HepG2 (cell line): ENCODE data around the gene DNAI2. TPM values are rescaled to one million over a fixed set of nuclear protein-coding genes. Genes with fewer than 3 reads are reported as not detected.
A peak's percentile ranks its signal among the peaks of the same experiment; 100 is the strongest.

Experiments
- ARNT2 ChIP-seq: sonication (generic); formaldehyde crosslinking; IDR thresholded peaks from 2 replicates; pipeline ENCODE4 v1.8.0; 2022; ENCODE audit warnings: mild to moderate bottlenecking, low read depth, missing genetic modification reagents, moderate library complexity
- ELF3 ChIP-seq: IDR thresholded peaks from 2 replicates; pipeline ENCODE4 v1.6.1; 2016; ENCODE audit warnings: missing genetic modification reagents, missing compliant biosample characterization
- FOXA1 ChIP-seq, 2 experiments: fragments of 450-650 bp in 1 of 2; sonication (generic) in 1 of 2; formaldehyde crosslinking in 1 of 2; IDR thresholded peaks; 2 replicates each; pipeline versions ENCODE4 v1.4.0 to v1.6.1; 2016 to 2020; ENCODE audit warnings: missing genetic modification reagents in 1 of 2
- FOXP4 ChIP-seq: sonication (generic); formaldehyde crosslinking; IDR thresholded peaks from 2 replicates; pipeline ENCODE4 v1.4.0; 2020; ENCODE audit warnings: missing genetic modification reagents
- GMEB1 ChIP-seq: sonication (generic); formaldehyde crosslinking; IDR thresholded peaks from 2 replicates; pipeline ENCODE4 v1.5.1; 2020; ENCODE audit warnings: missing genetic modification reagents, mild to moderate bottlenecking, borderline replicate concordance
- HNRNPL ChIP-seq: fragments of 200-400 bp; formaldehyde crosslinking; IDR thresholded peaks from 2 replicates; pipeline ENCODE4 v1.6.1; 2017; ENCODE audit warnings: mild to moderate bottlenecking, low read depth, low read length
- HOXD1 ChIP-seq: sonication (generic); formaldehyde crosslinking; IDR thresholded peaks from 2 replicates; pipeline ENCODE4 v1.5.0; 2020; ENCODE audit warnings: missing genetic modification reagents
- JUN ChIP-seq: sonication (generic); formaldehyde crosslinking; IDR thresholded peaks from 2 replicates; pipeline ENCODE4 v1.4.0; 2020; ENCODE audit warnings: mild to moderate bottlenecking, missing genetic modification reagents
- NBN ChIP-seq: fragments of 450-650 bp; conservative IDR thresholded peaks from 2 replicates; pipeline ENCODE4 v1.6.1; 2017
- PPARG ChIP-seq: conservative IDR thresholded peaks from 2 replicates; pipeline ENCODE4 v1.6.1; 2016; ENCODE audit warnings: missing biosample characterization, missing genetic modification reagents
- RBFOX2 ChIP-seq: fragments of 200-400 bp; formaldehyde crosslinking; IDR thresholded peaks from 2 replicates; pipeline ENCODE4 v1.6.1; 2017; ENCODE audit warnings: low read depth, mild to moderate bottlenecking, low read length
- REXO4 ChIP-seq: sonication (generic); formaldehyde crosslinking; IDR thresholded peaks from 2 replicates; pipeline ENCODE4 v1.8.0; 2022; ENCODE audit warnings: missing genetic modification reagents, mild to moderate bottlenecking, borderline replicate concordance
- SIN3B ChIP-seq: fragments of 150-350 bp; IDR thresholded peaks from 2 replicates; pipeline ENCODE4 v1.6.1; 2014; ENCODE audit warnings: low read length
- SIX4 ChIP-seq: sonication (generic); formaldehyde crosslinking; IDR thresholded peaks from 2 replicates; pipeline ENCODE4 v1.4.0; 2020; ENCODE audit warnings: missing genetic modification reagents
- SNRNP70 ChIP-seq: fragments of 200-400 bp; formaldehyde crosslinking; IDR thresholded peaks from 2 replicates; pipeline ENCODE4 v1.6.1; 2017; ENCODE audit warnings: mild to moderate bottlenecking, low read depth, low read length, moderate library complexity
- SOX6 ChIP-seq, 2 experiments: fragments of 450-650 bp in 1 of 2; sonication (generic) in 1 of 2; formaldehyde crosslinking in 1 of 2; IDR thresholded peaks; 2 replicates each; pipeline versions ENCODE4 v1.4.0 to v1.6.1; 2017 to 2020; ENCODE audit warnings: antibody characterized with exemption in 1 of 2, mild to moderate bottlenecking in 1 of 2, missing genetic modification reagents in 1 of 2
- TBX3 ChIP-seq: fragments of 450-650 bp; IDR thresholded peaks from 2 replicates; pipeline ENCODE4 v1.6.1; 2017; ENCODE audit warnings: antibody characterized with exemption, mild to moderate bottlenecking, inconsistent platforms, borderline replicate concordance
- THYN1 ChIP-seq: sonication (generic); formaldehyde crosslinking; IDR thresholded peaks from 2 replicates; pipeline ENCODE4 v1.8.1; 2023; ENCODE audit warnings: low read depth, mild to moderate bottlenecking, moderate library complexity, missing genetic modification reagents, borderline replicate concordance
- TRIM24 ChIP-seq: sonication (generic); formaldehyde crosslinking; IDR thresholded peaks from 2 replicates; pipeline ENCODE4 v1.8.0; 2022; ENCODE audit warnings: mild to moderate bottlenecking, missing genetic modification reagents
- U2AF2 ChIP-seq: fragments of 200-400 bp; formaldehyde crosslinking; IDR thresholded peaks from 2 replicates; pipeline ENCODE4 v1.6.1; 2017; ENCODE audit warnings: low read depth, mild to moderate bottlenecking, low read length
- YEATS4 ChIP-seq: sonication (generic); formaldehyde crosslinking; IDR thresholded peaks from 2 replicates; pipeline ENCODE4 v1.4.0; 2020; ENCODE audit warnings: missing genetic modification reagents, borderline replicate concordance
- ZBTB8A ChIP-seq: sonication (generic); formaldehyde crosslinking; IDR thresholded peaks from 2 replicates; pipeline ENCODE4 v1.4.0; 2020; ENCODE audit warnings: mild to moderate bottlenecking, low read depth, missing genetic modification reagents, borderline replicate concordance
- ZFY ChIP-seq: sonication (generic); formaldehyde crosslinking; IDR thresholded peaks from 2 replicates; pipeline ENCODE4 v1.4.0; 2020; ENCODE audit warnings: missing genetic modification reagents
- ZNF263 ChIP-seq: sonication (generic); formaldehyde crosslinking; IDR thresholded peaks from 2 replicates; pipeline ENCODE4 v1.4.0; 2020; ENCODE audit warnings: missing genetic modification reagents
- ZNF558 ChIP-seq: sonication (generic); formaldehyde crosslinking; IDR thresholded peaks from 2 replicates; pipeline ENCODE4 v1.9.0; 2022; ENCODE audit warnings: mild to moderate bottlenecking, missing genetic modification reagents, borderline replicate concordance
- ZNF784 ChIP-seq: sonication (generic); formaldehyde crosslinking; IDR thresholded peaks from 2 replicates; pipeline ENCODE4 v1.5.1; 2020; ENCODE audit warnings: missing genetic modification reagents, mild to moderate bottlenecking, borderline replicate concordance
- polyA plus RNA-seq, 8 experiments: library from polyadenylated mRNA; depleted of rRNA in 3 of 8; stranded (reverse) in 7 of 8; unstranded in 1 of 8; fragments of >200 nt; fragmentation: Illumina TruSeq in 4 of 8; extraction: Trizol in 4 of 8; gene quantifications; 2 replicates each; pipeline versions ENCODE4 v1.2.1 to v1.2.3, GENCODE V29; 2011 to 2016; ENCODE audit warnings: low read depth in 4 of 8, missing spikeins in 1 of 8, mixed read lengths in 1 of 8; ENCODE audit not compliant: insufficient read depth in 1 of 8
- total RNA-seq, 5 experiments: library from RNA; depleted of rRNA; stranded (reverse); fragments of >200 nt; fragmentation: Illumina TruSeq; extraction: Trizol; gene quantifications; 2 replicates each; pipeline ENCODE4 v1.2.3, GENCODE V29; 2016; ENCODE audit warnings: low read depth in 1 of 5
- TF ChIP-seq, protein P1 (sequence below): IDR thresholded peaks from 2 replicates; pipeline ENCODE4 v1.6.1; 2016; ENCODE audit warnings: missing compliant biosample characterization, missing genetic modification reagents, borderline replicate concordance

Gene DNAI2
- total and polyA plus RNA-seq, 2 of the 13 experiments (the other 11 are each of a cell fraction or from before 2014, with no cell fraction given) = not detected

- TF ChIP-seq ZNF784 = no peak
- no peak for TF ChIP-seq TBX3
- no peak for TF ChIP-seq TRIM24 (CRISPR knock-in tag)
- TF ChIP-seq GMEB1 = no peak
- TF ChIP-seq, protein P1, sequence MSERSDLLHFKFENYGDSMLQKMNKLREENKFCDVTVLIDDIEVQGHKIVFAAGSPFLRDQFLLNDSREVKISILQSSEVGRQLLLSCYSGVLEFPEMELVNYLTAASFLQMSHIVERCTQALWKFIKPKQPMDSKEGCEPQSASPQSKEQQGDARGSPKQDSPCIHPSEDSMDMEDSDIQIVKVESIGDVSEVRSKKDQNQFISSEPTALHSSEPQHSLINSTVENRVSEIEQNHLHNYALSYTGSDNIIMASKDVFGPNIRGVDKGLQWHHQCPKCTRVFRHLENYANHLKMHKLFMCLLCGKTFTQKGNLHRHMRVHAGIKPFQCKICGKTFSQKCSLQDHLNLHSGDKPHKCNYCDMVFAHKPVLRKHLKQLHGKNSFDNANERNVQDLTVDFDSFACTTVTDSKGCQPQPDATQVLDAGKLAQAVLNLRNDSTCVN (CRISPR knock-in tag) = 0 out of 2 replicates have a peak, but pooled peaks have one; percentile 48
- no peak for TF ChIP-seq ZNF558 (CRISPR knock-in tag)
- 0 out of 2 replicates have a peak, but pooled peaks have one; percentile 52 for TF ChIP-seq PPARG (CRISPR knock-in tag)
- TF ChIP-seq ELF3 (CRISPR knock-in tag) = peak; percentile 40; the same call in 1 of the 2 replicates
- no peak for TF ChIP-seq SIX4 (CRISPR knock-in tag)
- no peak for TF ChIP-seq YEATS4 (CRISPR knock-in tag)
- no peak for TF ChIP-seq ZBTB8A (CRISPR knock-in tag)
- TF ChIP-seq FOXP4 = no peak
- TF ChIP-seq RBFOX2 = no peak
- TF ChIP-seq THYN1 = no peak
- no peak for TF ChIP-seq JUN (CRISPR knock-in tag)
- TF ChIP-seq NBN = no peak
- TF ChIP-seq HOXD1 = no peak
- peak; percentile 52; the same call in 1 of the 2 replicates for TF ChIP-seq ZFY (CRISPR knock-in tag)
- no peak for TF ChIP-seq U2AF2
- TF ChIP-seq SOX6 (IDR thresholded peaks at IDR 0.05) = no peak
- TF ChIP-seq SOX6 (CRISPR knock-in tag; IDR thresholded peaks at IDR 0.05) = no peak
- TF ChIP-seq SIN3B = no peak
- no peak for TF ChIP-seq FOXA1 (IDR thresholded peaks at IDR 0.05)
- TF ChIP-seq FOXA1 (CRISPR knock-in tag; IDR thresholded peaks at IDR 0.05) = peak; percentile 41; the same call in 1 of the 2 replicates
- no peak for TF ChIP-seq SNRNP70
- TF ChIP-seq HNRNPL = 0 out of 2 replicates have a peak, but pooled peaks have one; percentile 68
- TF ChIP-seq REXO4 (CRISPR knock-in tag) = no peak
- TF ChIP-seq ARNT2 (CRISPR knock-in tag) = peak; percentile 74
- peak; percentile 48; the same call in 1 of the 2 replicates for TF ChIP-seq ZNF263 (CRISPR knock-in tag)
These were observed 80.1 kb downstream of the DNAI2 start (continued) for GRCh38 chr17:74354123-74354522.
